Measurements from ENCODE around the gene PHGDH.

GRCh38 chr1:119721896-119722295 lies 10.2 kb downstream of the PHGDH start:
- TF ChIP-seq, protein P1, sequence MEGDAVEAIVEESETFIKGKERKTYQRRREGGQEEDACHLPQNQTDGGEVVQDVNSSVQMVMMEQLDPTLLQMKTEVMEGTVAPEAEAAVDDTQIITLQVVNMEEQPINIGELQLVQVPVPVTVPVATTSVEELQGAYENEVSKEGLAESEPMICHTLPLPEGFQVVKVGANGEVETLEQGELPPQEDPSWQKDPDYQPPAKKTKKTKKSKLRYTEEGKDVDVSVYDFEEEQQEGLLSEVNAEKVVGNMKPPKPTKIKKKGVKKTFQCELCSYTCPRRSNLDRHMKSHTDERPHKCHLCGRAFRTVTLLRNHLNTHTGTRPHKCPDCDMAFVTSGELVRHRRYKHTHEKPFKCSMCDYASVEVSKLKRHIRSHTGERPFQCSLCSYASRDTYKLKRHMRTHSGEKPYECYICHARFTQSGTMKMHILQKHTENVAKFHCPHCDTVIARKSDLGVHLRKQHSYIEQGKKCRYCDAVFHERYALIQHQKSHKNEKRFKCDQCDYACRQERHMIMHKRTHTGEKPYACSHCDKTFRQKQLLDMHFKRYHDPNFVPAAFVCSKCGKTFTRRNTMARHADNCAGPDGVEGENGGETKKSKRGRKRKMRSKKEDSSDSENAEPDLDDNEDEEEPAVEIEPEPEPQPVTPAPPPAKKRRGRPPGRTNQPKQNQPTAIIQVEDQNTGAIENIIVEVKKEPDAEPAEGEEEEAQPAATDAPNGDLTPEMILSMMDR (IDR thresholded peaks at IDR 0.05): no peak
- no peak for TF ChIP-seq POLR2AphosphoS5 (IDR thresholded peaks at IDR 0.05; ENCODE audit: low read depth, low read length)
